H1 (cell line): ENCODE data around the gene SMAP1. TPM values are rescaled to one million over a fixed set of nuclear protein-coding genes. Genes with fewer than 3 reads are reported as not detected.

Experiments used
- TAF1 ChIP-seq: IDR thresholded peaks from 2 replicates; pipeline ENCODE4 v1.6.1; 2011; ENCODE audit warnings: mild to moderate bottlenecking, low read depth, low read length
- TEAD4 ChIP-seq: IDR thresholded peaks from 2 replicates; pipeline ENCODE4 v1.6.1; 2012; ENCODE audit warnings: low read depth, low read length, inconsistent platforms, mixed read lengths
- USF2 ChIP-seq: IDR thresholded peaks from 2 replicates; pipeline ENCODE4 v1.6.1; 2011; ENCODE audit warnings: low read length, improper control_type of control experiment
- polyA plus RNA-seq, 7 experiments: library from polyadenylated mRNA; depleted of rRNA in 3 of 7; stranded (reverse) in 5 of 7; unstranded in 2 of 7; fragments of >200 nt in 5 of 7; fragments of 200-250 nt in 2 of 7; gene quantifications; 1 replicate in 5 of 7; 2 replicates in 1 of 7; 4 replicates in 1 of 7; pipeline versions ENCODE4 v1.2.1 to v1.2.3, GENCODE V29; 2011 to 2013; ENCODE audit warnings: missing spikeins in 2 of 7, mixed read lengths in 2 of 7
- total RNA-seq: library from RNA; stranded (reverse); fragmentation: NEBNext Ultra II Directional; extraction: Animal tissue kit (Norgen Biotek cat#: 25700); gene quantifications from 2 replicates; pipeline ENCODE4 v1.2.1, GENCODE V29; 2021

SMAP1 gene
- total and polyA plus RNA-seq, 2 of the 8 experiments (the other 6 are each of a cell fraction or from before 2014, with no cell fraction given) = 18.8 to 32.4 TPM

- TF ChIP-seq USF2 (no peak), TEAD4 (no peak), TAF1 (no peak)
Observed at GRCh38 chr6:70700922-70701876, 33.5 kb downstream of the SMAP1 start (continued).
